Suprapubic skin (tissue), 4 donors: ENCODE measurements around the gene PARD6B. TPM values are rescaled to one million over a fixed set of nuclear protein-coding genes. Genes with fewer than 3 reads are reported as not detected.

Experiments used
- DNase-seq, 2 donors: peaks; one replicate each; pipeline ENCODE4 v3.0.0-alpha.2; 2019; ENCODE audit warnings: low spot score in 2 of 2
- H3K27ac ChIP-seq: fragments of 200-600 bp; sonication (generic); one replicate; pipeline ENCODE4 v1.5.1; 2019
- H3K27me3 ChIP-seq: fragments of 200-600 bp; sonication (generic); one replicate; pipeline ENCODE4 v1.5.1; 2019
- H3K36me3 ChIP-seq: fragments of 200-600 bp; sonication (generic); one replicate; pipeline ENCODE4 v1.5.1; 2019
- H3K4me1 ChIP-seq: fragments of 200-600 bp; sonication (generic); one replicate; pipeline ENCODE4 v1.5.1; 2019
- H3K4me3 ChIP-seq: fragments of 200-600 bp; sonication (generic); one replicate; pipeline ENCODE4 v1.5.1; 2019; ENCODE audit warnings: mild to moderate bottlenecking
- H3K9me3 ChIP-seq: fragments of 200-600 bp; sonication (generic); one replicate; pipeline ENCODE4 v1.5.1; 2019
- CTCF ChIP-seq, 2 donors: fragments of 200-600 bp in 1 of 2; fragments of 450-650 bp in 1 of 2; sonication (generic) in 1 of 2; IDR thresholded peaks; one replicate each; pipeline ENCODE4 v1.5.1; 2016 to 2019; ENCODE audit warnings: antibody characterized with exemption in 2 of 2, mild to moderate bottlenecking in 1 of 2, moderate library complexity in 1 of 2
- EP300 ChIP-seq: sonication (generic); formaldehyde crosslinking; IDR thresholded peaks from one replicate; pipeline ENCODE4 v1.6.1; 2017; ENCODE audit warnings: antibody characterized with exemption
- POLR2A ChIP-seq, 2 donors: fragments of 450-650 bp; IDR thresholded peaks; one replicate each; pipeline ENCODE4 v1.6.1; 2017; ENCODE audit warnings: antibody characterized with exemption in 2 of 2, mild to moderate bottlenecking in 2 of 2, moderate library complexity in 2 of 2
- POLR2AphosphoS5 ChIP-seq, 3 donors: sonication (generic); formaldehyde crosslinking; IDR thresholded peaks; one replicate each; pipeline ENCODE4 v1.6.1; 2017; ENCODE audit warnings: antibody characterized with exemption in 3 of 3
- WGBS: methylation state at CpG from one replicate; pipeline ENCODE4 v1.1.5; 2018; 5-methylcytosine and 5-hydroxymethylcytosine counted together
- total RNA-seq, 4 donors: library from RNA; depleted of rRNA; stranded (reverse); fragments of >200 nt; gene quantifications; one replicate each; pipeline ENCODE4 v1.1.0, GENCODE V29; 2016

Gene PARD6B
- total RNA-seq, 4 donors from 2014 or later, result 7.6 to 10.3 (median 8.4) TPM

GRCh38 chr20:50729901-50730764 lies 1.2 kb upstream of the PARD6B start:
- DNase-seq, result no peak
- Histone ChIP-seq H3K4me1 (peaks cover 40% of the 10 kb centered on the region), H3K27me3 (no peaks in the 10 kb centered on the region), H3K27ac (peak overlapping the region; percentile 76), H3K4me3 (peak overlapping the region; percentile 94), H3K9me3 (no peaks in the 10 kb centered on the region), H3K36me3 (no peaks in the 10 kb centered on the region)
- TF ChIP-seq POLR2AphosphoS5 (IDR thresholded peaks at IDR 0.05) (no peak), POLR2A (IDR thresholded peaks at IDR 0.05) (no peak), CTCF (IDR thresholded peaks at IDR 0.05) (no peak), EP300 (no peak)
- WGBS, result 32% methylated on average over 21 of the region's 21 CpGs

DNA sequence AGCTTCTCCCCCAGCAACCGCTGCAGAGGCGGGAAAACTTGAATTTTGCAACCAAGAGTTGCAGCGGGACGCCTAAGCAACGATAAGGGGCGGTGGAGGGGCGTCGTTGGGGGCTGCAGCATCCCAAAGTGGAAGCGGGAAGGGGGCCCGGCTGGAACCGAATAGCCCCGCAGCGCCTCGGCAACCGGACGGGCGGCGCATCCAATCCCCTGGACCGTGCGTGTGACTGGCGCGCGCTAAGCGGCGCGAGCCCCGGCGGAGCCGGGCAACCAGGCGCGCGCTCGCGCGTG lies 670 bp upstream of the PARD6B start:
- H3K36me3 ChIP-seq, result no peaks in the 10 kb centered on the region
- no peaks in the 10 kb centered on the region for H3K9me3 ChIP-seq
- H3K27me3 ChIP-seq, result no peaks in the 10 kb centered on the region
- no peak for DNase-seq
- peaks cover 37% of the 10 kb centered on the region for H3K4me1 ChIP-seq
- TF ChIP-seq CTCF (IDR thresholded peaks at IDR 0.05) (no peak), POLR2AphosphoS5 (IDR thresholded peaks at IDR 0.05) (no peak), POLR2A (IDR thresholded peaks at IDR 0.05) (no peak), EP300 (no peak)
- peak overlapping the region; percentile 94 for H3K4me3 ChIP-seq
- WGBS, result 3% methylated on average over 8 of the region's 35 CpGs
- H3K27ac ChIP-seq, result peak overlapping the region; percentile 76

GRCh38 chr20:50731930-50732690 lies 730 bp downstream of the PARD6B start:
- no peak for DNase-seq
- TF ChIP-seq CTCF (IDR thresholded peaks at IDR 0.05), result no peak
- TF ChIP-seq POLR2AphosphoS5 (IDR thresholded peaks at IDR 0.05), result no peak
- TF ChIP-seq EP300, result no peak
- TF ChIP-seq POLR2A (IDR thresholded peaks at IDR 0.05), result no peak
- Histone ChIP-seq H3K4me3 (peak overlapping the region; percentile 94), H3K36me3 (no peaks in the 10 kb centered on the region), H3K27ac (peak overlapping the region; percentile 87), H3K9me3 (no peaks in the 10 kb centered on the region), H3K27me3 (no peaks in the 10 kb centered on the region), H3K4me1 (peaks cover 37% of the 10 kb centered on the region)
- 21% methylated on average over 20 of the region's 29 CpGs for WGBS

- TF ChIP-seq POLR2A (IDR thresholded peaks at IDR 0.05) (no peak), POLR2AphosphoS5 (IDR thresholded peaks at IDR 0.05) (no peak), CTCF (IDR thresholded peaks at IDR 0.05) (no peak), EP300 (no peak)
- Histone ChIP-seq H3K36me3 (no peaks in the 10 kb centered on the region), H3K27me3 (no peaks in the 10 kb centered on the region), H3K4me1 (peaks cover 35% of the 10 kb centered on the region), H3K27ac (no peak overlapping the region), H3K9me3 (no peaks in the 10 kb centered on the region), H3K4me3 (no peak overlapping the region)
- no peak for DNase-seq
- WGBS, result 64% methylated on average over 1 of the region's 1 CpG
Observed at GRCh38 chr20:50733644-50734349, 2.4 kb downstream of the PARD6B start.
